Tibial nerve (tissue), 4 donors: Measurements from ENCODE around the gene CYP2J2. TPM values are rescaled to one million over a fixed set of nuclear protein-coding genes. Genes with fewer than 3 reads are reported as not detected.

Source experiments
- DNase-seq, 2 donors: peaks; one replicate each; pipeline ENCODE4 v3.0.0-alpha.2; 2019; ENCODE audit warnings: low spot score in 2 of 2
- H3K27ac ChIP-seq, 4 donors: fragments of 200-600 bp; sonication (generic) in 3 of 4; one replicate each; pipeline ENCODE4 v1.5.1; 2017 to 2019; ENCODE audit warnings: mild to moderate bottlenecking in 1 of 4
- H3K27me3 ChIP-seq, 2 donors: fragments of 200-600 bp; sonication (generic) in 1 of 2; one replicate each; pipeline versions ENCODE4 v1.5.1 to v1.6.0; 2017 to 2019
- H3K36me3 ChIP-seq, 3 donors: fragments of 200-600 bp; sonication (generic); one replicate each; pipeline ENCODE4 v1.5.1; 2018 to 2019
- H3K4me1 ChIP-seq, 4 donors: fragments of 200-600 bp; sonication (generic) in 3 of 4; one replicate each; pipeline ENCODE4 v1.5.1; 2017 to 2019
- H3K4me3 ChIP-seq, 4 donors: fragments of 200-600 bp; sonication (generic) in 3 of 4; one replicate each; pipeline ENCODE4 v1.5.1; 2017 to 2019; ENCODE audit warnings: mild to moderate bottlenecking in 1 of 4, moderate library complexity in 1 of 4
- H3K9me3 ChIP-seq, 4 donors: fragments of 200-600 bp; sonication (generic) in 3 of 4; one replicate each; pipeline ENCODE4 v1.5.1; 2017 to 2019
- EP300 ChIP-seq, 2 donors: sonication (generic); formaldehyde crosslinking; IDR thresholded peaks; one replicate each; pipeline ENCODE4 v1.6.1; 2017; ENCODE audit warnings: antibody characterized with exemption in 2 of 2, mild to moderate bottlenecking in 1 of 2
- POLR2A ChIP-seq, 2 donors: fragments of 450-650 bp; IDR thresholded peaks; one replicate each; pipeline ENCODE4 v1.6.1; 2017; ENCODE audit warnings: antibody characterized with exemption in 2 of 2, mild to moderate bottlenecking in 2 of 2, moderate library complexity in 2 of 2
- WGBS, 2 donors: methylation state at CpG; one replicate each; pipeline ENCODE4 v1.1.5; 2018; 5-methylcytosine and 5-hydroxymethylcytosine counted together
- total RNA-seq, 4 donors: library from RNA; depleted of rRNA; stranded (reverse); fragments of >200 nt; gene quantifications; one replicate each; pipeline ENCODE4 v1.1.0, GENCODE V29; 2016
- TF ChIP-seq, protein P1 (sequence below), 5 experiments: fragments of 200-600 bp in 3 of 5; fragments of 450-650 bp in 2 of 5; sonication (generic) in 3 of 5; IDR thresholded peaks; one replicate each; pipeline ENCODE4 v1.5.1; 2016 to 2019; ENCODE audit warnings: antibody characterized with exemption in 5 of 5, mild to moderate bottlenecking in 3 of 5, moderate library complexity in 2 of 5

Gene CYP2J2
- total RNA-seq, 4 donors from 2014 or later = 10.8 to 17.8 (median 13.5) TPM

- peaks cover 0 to 5% (median 2%) of the 10 kb centered on the region in 4 donors for H3K4me1 ChIP-seq
- no peaks in the 10 kb centered on the region for H3K9me3 ChIP-seq
- H3K27me3 ChIP-seq = no peaks in the 10 kb centered on the region
- DNase-seq = peak; percentile 23 to 50
- H3K36me3 ChIP-seq = no peaks in the 10 kb centered on the region
- WGBS, 2 donors = 1 to 5% methylated on average over 6 of the region's 6 CpGs
- no peak overlapping the region for H3K27ac ChIP-seq
- TF ChIP-seq, protein P1, sequence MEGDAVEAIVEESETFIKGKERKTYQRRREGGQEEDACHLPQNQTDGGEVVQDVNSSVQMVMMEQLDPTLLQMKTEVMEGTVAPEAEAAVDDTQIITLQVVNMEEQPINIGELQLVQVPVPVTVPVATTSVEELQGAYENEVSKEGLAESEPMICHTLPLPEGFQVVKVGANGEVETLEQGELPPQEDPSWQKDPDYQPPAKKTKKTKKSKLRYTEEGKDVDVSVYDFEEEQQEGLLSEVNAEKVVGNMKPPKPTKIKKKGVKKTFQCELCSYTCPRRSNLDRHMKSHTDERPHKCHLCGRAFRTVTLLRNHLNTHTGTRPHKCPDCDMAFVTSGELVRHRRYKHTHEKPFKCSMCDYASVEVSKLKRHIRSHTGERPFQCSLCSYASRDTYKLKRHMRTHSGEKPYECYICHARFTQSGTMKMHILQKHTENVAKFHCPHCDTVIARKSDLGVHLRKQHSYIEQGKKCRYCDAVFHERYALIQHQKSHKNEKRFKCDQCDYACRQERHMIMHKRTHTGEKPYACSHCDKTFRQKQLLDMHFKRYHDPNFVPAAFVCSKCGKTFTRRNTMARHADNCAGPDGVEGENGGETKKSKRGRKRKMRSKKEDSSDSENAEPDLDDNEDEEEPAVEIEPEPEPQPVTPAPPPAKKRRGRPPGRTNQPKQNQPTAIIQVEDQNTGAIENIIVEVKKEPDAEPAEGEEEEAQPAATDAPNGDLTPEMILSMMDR (IDR thresholded peaks at IDR 0.05) = peak; percentile 82 to 95 (median 87)
- TF ChIP-seq POLR2A (IDR thresholded peaks at IDR 0.05) = no peak
- TF ChIP-seq EP300 (IDR thresholded peaks at IDR 0.05) = no peak
- no peak overlapping the region for H3K4me3 ChIP-seq
Observed at GRCh38 chr1:59947047-59947938, 20.7 kb upstream of the CYP2J2 start.

DNA sequence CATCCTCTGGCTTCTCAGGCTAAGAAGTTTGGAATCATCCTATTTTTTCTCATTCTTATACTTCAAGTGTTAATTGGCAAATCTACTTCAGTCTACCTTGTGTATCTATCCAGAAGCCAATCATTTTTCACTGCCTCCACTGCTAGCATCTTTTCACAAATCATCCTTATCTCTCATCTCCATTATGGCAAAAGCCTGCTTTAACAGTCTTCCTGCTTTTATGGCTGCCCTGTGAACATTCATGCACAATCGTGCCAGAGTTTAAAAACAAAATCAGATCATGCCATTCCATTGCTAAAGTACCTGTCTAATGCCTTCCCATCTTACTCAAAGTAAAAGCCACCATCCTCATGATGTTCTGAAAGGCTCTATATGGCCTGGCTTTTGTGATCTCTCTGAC, 19.2 kb upstream of the CYP2J2 start:
- WGBS, 2 donors = 48 to 68% methylated on average over 1 of the region's 1 CpG

GRCh38 chr1:59939393-59939792, 12.8 kb upstream of the CYP2J2 start:
- H3K27ac ChIP-seq = no peak overlapping the region
- TF ChIP-seq EP300 (IDR thresholded peaks at IDR 0.05) = no peak
- H3K36me3 ChIP-seq = no peaks in the 10 kb centered on the region
- H3K4me3 ChIP-seq = no peak overlapping the region
- no peaks in the 10 kb centered on the region for H3K4me1 ChIP-seq
- peaks cover 0 to 18% (median 0%) of the 10 kb centered on the region in 4 donors for H3K9me3 ChIP-seq
- DNase-seq = no peak
- H3K27me3 ChIP-seq = no peaks in the 10 kb centered on the region
- 95% methylated on average over 4 of the region's 4 CpGs for WGBS, 2 donors

More for the DNA sequence above, 19.2 kb upstream of the CYP2J2 start:
- Histone ChIP-seq H3K27ac (no peak overlapping the region), H3K4me3 (no peak overlapping the region), H3K36me3 (no peaks in the 10 kb centered on the region), H3K9me3 (no peaks in the 10 kb centered on the region), H3K4me1 (peaks cover 0 to 5% (median 2%) of the 10 kb centered on the region in 4 donors), H3K27me3 (no peaks in the 10 kb centered on the region)
- TF ChIP-seq EP300 (IDR thresholded peaks at IDR 0.05) (no peak), POLR2A (IDR thresholded peaks at IDR 0.05) (no peak)
- TF ChIP-seq, protein P1 (IDR thresholded peaks at IDR 0.05) = no peak
- DNase-seq = no peak

DNA sequence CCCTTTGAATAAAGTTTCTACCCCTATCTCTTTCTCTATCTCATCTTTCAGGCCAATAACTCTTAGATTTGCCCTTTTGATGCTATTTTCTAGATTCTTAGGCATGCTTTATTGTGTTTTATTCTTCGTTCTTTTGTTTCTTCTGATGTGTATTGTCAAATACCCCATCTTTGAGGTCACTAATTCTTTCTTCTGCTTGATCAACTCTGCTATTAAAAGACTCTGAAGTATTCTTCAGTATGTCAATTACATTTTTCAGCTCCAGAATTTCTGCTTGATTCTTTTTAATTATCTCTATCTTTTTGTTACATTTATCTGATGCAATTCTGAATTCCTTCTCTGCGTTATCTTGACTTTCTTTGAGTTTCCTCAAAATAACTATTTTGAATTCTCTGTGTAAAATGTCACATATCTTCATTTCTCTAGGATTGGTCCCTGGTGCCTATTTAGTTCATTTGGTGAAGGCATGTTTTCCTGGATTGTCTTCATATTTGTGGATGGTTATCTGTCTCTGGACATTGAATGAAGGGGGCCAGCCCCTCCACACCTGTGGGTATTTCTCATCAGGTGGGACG, 11.2 kb upstream of the CYP2J2 start:
- 90 to 93% methylated on average over 3 of the region's 3 CpGs for WGBS, 2 donors
- TF ChIP-seq EP300 (IDR thresholded peaks at IDR 0.05) (no peak), POLR2A (IDR thresholded peaks at IDR 0.05) (no peak)
- TF ChIP-seq, protein P1 (IDR thresholded peaks at IDR 0.05) = no peak
- no peaks in the 10 kb centered on the region for H3K4me1 ChIP-seq
- peaks cover 0 to 3% of the 10 kb centered on the region in 2 donors for H3K27me3 ChIP-seq
- DNase-seq = no peak
- H3K27ac ChIP-seq = no peak overlapping the region
- H3K4me3 ChIP-seq = no peak overlapping the region
- H3K36me3 ChIP-seq = no peaks in the 10 kb centered on the region
- H3K9me3 ChIP-seq = peaks cover 0 to 18% (median 0%) of the 10 kb centered on the region in 4 donors

- H3K27me3 ChIP-seq = peaks cover 0 to 5% of the 10 kb centered on the region in 2 donors
- WGBS, 2 donors = 90 to 91% methylated on average over 5 of the region's 5 CpGs
- peaks cover 0 to 18% (median 0%) of the 10 kb centered on the region in 4 donors for H3K9me3 ChIP-seq
- no peaks in the 10 kb centered on the region for H3K4me1 ChIP-seq
- DNase-seq = no peak
- H3K27ac ChIP-seq = no peak overlapping the region
- no peak for TF ChIP-seq EP300 (IDR thresholded peaks at IDR 0.05)
- TF ChIP-seq POLR2A (IDR thresholded peaks at IDR 0.05) = no peak
- TF ChIP-seq, protein P1 (IDR thresholded peaks at IDR 0.05) = no peak
- no peaks in the 10 kb centered on the region for H3K36me3 ChIP-seq
- H3K4me3 ChIP-seq = no peak overlapping the region
Observed at GRCh38 chr1:59936358-59936821, 9.8 kb upstream of the CYP2J2 start.
